ENCODE measurements around the gene FAM32A. TPM values are rescaled to one million over a fixed set of nuclear protein-coding genes. Genes with fewer than 3 reads are reported as not detected.
A peak's percentile ranks its signal among the peaks of the same experiment; 100 is the strongest.

The FAM32A gene
- polyA plus RNA-seq, 1 of the 3 experiments (the other 2 are of a cell fraction): 156 TPM

DNA sequence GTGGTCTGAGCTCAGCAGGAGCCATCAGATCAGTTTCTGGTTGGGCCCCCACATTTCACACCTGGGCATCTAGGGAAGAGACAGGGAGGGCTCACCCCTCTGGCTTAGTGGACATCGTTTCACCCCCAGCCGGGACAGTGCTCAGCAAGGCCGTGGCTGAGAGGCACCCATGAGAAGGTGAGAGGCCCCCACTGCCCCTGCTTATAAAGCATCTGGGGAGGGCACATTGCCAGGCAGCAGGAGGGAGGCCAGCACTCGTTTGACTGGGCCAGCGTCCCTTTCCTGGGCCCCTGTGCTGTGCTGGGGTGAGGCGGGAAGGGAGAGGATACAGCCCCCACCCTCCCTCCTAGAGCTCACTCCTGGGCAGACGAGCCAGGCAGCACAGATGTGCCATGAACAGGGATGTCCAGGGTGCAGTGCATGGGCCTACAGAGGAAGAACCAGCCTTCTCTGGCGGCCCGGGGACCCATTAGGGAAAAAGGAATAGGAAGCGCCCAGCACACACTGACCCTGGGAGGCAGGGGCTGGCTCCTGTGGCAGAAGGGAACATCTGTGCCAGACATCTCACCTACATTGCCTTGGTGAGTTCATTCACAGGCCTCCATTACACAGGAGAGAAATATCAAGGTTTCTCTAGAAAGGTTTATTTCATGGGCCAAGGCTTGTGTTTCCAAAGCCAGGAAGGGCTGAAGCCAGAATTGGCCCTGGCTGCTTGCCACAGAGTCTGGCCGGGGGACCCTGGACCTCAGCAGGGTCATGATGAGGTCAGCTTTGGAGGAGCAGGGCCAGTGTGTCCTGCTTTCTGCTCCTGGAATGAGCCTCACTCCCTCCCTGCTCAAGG is 20.2 kb downstream of the FAM32A start:
- Histone ChIP-seq H3F3A (replicated peaks; ENCODE audit: insufficient read depth) (no peaks in the 10 kb centered on the region), H4K20me1 (ENCODE audit: insufficient read depth) (peaks cover 30% of the 10 kb centered on the region), H3K4me2 (no peak overlapping the region), H3K4me1 (ENCODE audit: control insufficient read depth in 1 of 2, insufficient read depth in 2 of 2, low read depth in 1 of 2, low read length in 1 of 2) (peaks cover 0 to 14% of the 10 kb centered on the region in 2 experiments; a peak in 1 of 4 replicates), H3K36me3 (replicated peaks in 1 of 2; ENCODE audit: control insufficient read depth in 1 of 2, insufficient read depth in 2 of 2, low read length in 1 of 2) (peaks cover 16 to 83% of the 10 kb centered on the region in 2 experiments), H3K27me3 (ENCODE audit: insufficient read depth) (no peaks in the 10 kb centered on the region), H3K9me2 (no peaks in the 10 kb centered on the region), H3K79me2 (ENCODE audit: insufficient read depth) (peaks cover 30% of the 10 kb centered on the region), H2AFZ (ENCODE audit: low read depth) (no peak overlapping the region), H3K27ac (ENCODE audit: low read depth in 2 of 2, low read length in 1 of 2) (peak overlapping the region in 1 of 2 experiments; percentile 60; a peak in 1 of 4 replicates), H3K9ac (no peak overlapping the region), H3K9me3 (no peaks in the 10 kb centered on the region), H3K4me3 (ENCODE audit: low read depth in 2 of 2, low read length in 1 of 2) (no peak overlapping the region)
- ChIA-PET POLR2A (no interaction called here), CTCF (no interaction called here)
- 81% methylated on average over 6 of the region's 11 CpGs for WGBS (ENCODE audit: low lambda C conversion rate)
- TF ChIP-seq FOXM1 (IDR thresholded peaks at IDR 0.05; ENCODE audit: low read depth) (no peak), NRF1 (IDR thresholded peaks at IDR 0.05; ENCODE audit: low read depth, low read length) (no peak)
- peak; percentile 17 for DNase-seq

DNA sequence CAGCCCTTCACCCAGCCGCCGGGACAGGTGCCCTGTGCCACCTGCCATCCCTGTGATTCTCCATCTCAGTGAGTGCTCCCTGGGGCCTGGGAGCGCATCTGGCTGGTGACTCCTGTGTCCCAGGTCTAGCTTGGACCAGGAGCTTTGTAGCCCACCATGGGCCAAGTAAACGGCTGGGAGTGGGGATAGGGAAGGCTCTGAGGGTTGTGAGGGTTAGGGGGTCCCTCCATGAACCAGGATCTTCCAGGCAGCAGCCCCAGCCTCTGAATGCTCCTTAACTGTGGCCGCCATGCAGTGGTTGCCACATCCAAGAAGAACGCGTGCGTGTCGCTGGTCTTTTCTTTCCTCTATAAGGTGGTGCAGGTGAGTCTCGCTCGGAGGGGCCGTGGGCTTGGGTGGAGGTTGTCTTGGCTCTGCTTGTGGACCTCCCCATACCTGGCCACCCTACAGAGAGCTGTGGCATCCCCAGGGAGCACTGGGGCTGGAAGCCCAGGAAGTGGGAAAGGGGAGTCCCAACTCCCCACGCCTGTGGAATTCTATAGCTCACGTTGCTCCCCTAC is 20.9 kb downstream of the FAM32A start:
- Histone ChIP-seq H3K36me3 (replicated peaks in 1 of 2; ENCODE audit: control insufficient read depth in 1 of 2, insufficient read depth in 2 of 2, low read length in 1 of 2) (peaks cover 23 to 77% of the 10 kb centered on the region in 2 experiments), H3K9me2 (no peaks in the 10 kb centered on the region), H3K79me2 (ENCODE audit: insufficient read depth) (peaks cover 30% of the 10 kb centered on the region), H3K4me1 (ENCODE audit: control insufficient read depth in 1 of 2, insufficient read depth in 2 of 2, low read depth in 1 of 2, low read length in 1 of 2) (peaks cover 0 to 14% of the 10 kb centered on the region in 2 experiments; a peak in 1 of 4 replicates), H3K9me3 (no peaks in the 10 kb centered on the region), H3K27me3 (ENCODE audit: insufficient read depth) (no peaks in the 10 kb centered on the region), H4K20me1 (ENCODE audit: insufficient read depth) (peaks cover 23% of the 10 kb centered on the region), H3K27ac (ENCODE audit: low read depth in 2 of 2, low read length in 1 of 2) (peak overlapping the region in 1 of 2 experiments; percentile 60; a peak in 1 of 4 replicates), H3K4me2 (no peak overlapping the region), H3K4me3 (ENCODE audit: low read depth in 2 of 2, low read length in 1 of 2) (no peak overlapping the region), H2AFZ (ENCODE audit: low read depth) (no peak overlapping the region), H3F3A (replicated peaks; ENCODE audit: insufficient read depth) (no peaks in the 10 kb centered on the region), H3K9ac (no peak overlapping the region)
- ChIA-PET POLR2A (no interaction called here), CTCF (no interaction called here)
- TF ChIP-seq YY1 (IDR thresholded peaks at IDR 0.05; ENCODE audit: low read depth) (no peak), EP300 (IDR thresholded peaks at IDR 0.05; ENCODE audit: borderline replicate concordance in 1 of 2, low read depth in 1 of 2, low read length in 1 of 2) (no peak)
- TF ChIP-seq, protein P1, sequence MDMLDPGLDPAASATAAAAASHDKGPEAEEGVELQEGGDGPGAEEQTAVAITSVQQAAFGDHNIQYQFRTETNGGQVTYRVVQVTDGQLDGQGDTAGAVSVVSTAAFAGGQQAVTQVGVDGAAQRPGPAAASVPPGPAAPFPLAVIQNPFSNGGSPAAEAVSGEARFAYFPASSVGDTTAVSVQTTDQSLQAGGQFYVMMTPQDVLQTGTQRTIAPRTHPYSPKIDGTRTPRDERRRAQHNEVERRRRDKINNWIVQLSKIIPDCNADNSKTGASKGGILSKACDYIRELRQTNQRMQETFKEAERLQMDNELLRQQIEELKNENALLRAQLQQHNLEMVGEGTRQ (IDR thresholded peaks at IDR 0.05; ENCODE audit: borderline replicate concordance, low read depth, low read length): no peak
- DNase-seq: no peak
- 96% methylated on average over 7 of the region's 14 CpGs for WGBS (ENCODE audit: low lambda C conversion rate)

DNA sequence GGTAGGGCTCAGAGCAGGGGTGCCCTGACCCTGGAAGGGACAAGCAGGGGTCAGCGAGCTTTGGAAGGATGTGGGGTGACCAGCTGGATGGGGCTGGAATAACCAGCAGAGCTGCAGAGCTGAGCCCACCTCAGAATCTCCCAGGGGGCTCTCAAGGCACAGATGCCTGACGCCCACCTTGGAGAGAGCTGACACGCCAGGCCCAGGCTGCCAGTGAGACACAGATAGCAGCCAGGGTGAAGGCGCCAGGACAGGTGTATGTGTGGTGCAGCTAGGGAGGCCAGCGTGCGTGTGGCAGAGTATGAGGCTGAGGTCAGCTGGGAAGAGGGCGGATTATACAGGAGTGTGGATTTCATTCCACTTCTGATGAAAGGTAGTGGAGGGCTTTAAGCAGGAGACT is 21.4 kb downstream of the FAM32A start:
- H3K27ac ChIP-seq (ENCODE audit: low read depth in 2 of 2, low read length in 1 of 2): no peak overlapping the region; a peak in 1 of 4 replicates
- H3K9ac ChIP-seq: no peak overlapping the region
- H3K9me2 ChIP-seq: no peaks in the 10 kb centered on the region
- peaks cover 21% of the 10 kb centered on the region for H4K20me1 ChIP-seq (ENCODE audit: insufficient read depth)
- DNase-seq: peak; percentile 7
- H3K4me3 ChIP-seq (ENCODE audit: low read depth in 2 of 2, low read length in 1 of 2): no peak overlapping the region
- H3K27me3 ChIP-seq (ENCODE audit: insufficient read depth): no peaks in the 10 kb centered on the region
- no peaks in the 10 kb centered on the region for H3K9me3 ChIP-seq
- H2AFZ ChIP-seq (ENCODE audit: low read depth): no peak overlapping the region
- no peak overlapping the region for H3K4me2 ChIP-seq
- peaks cover 28 to 75% of the 10 kb centered on the region in 2 experiments for H3K36me3 ChIP-seq (replicated peaks in 1 of 2; ENCODE audit: control insufficient read depth in 1 of 2, insufficient read depth in 2 of 2, low read length in 1 of 2)
- peaks cover 31% of the 10 kb centered on the region; the same call in 1 of the 2 replicates for H3K79me2 ChIP-seq (ENCODE audit: insufficient read depth)
- H3F3A ChIP-seq (replicated peaks; ENCODE audit: insufficient read depth): no peaks in the 10 kb centered on the region
- WGBS (ENCODE audit: low lambda C conversion rate): 97% methylated on average over 7 of the region's 7 CpGs
- ChIA-PET CTCF (no interaction called here), POLR2A (no interaction called here)
- no peak for TF ChIP-seq GABPA (IDR thresholded peaks at IDR 0.05; ENCODE audit: low read depth)
- TF ChIP-seq, protein P1 (IDR thresholded peaks at IDR 0.05; ENCODE audit: borderline replicate concordance, low read depth, low read length): no peak
- peaks cover 0 to 14% of the 10 kb centered on the region in 2 experiments; a peak in 1 of 4 replicates for H3K4me1 ChIP-seq (ENCODE audit: control insufficient read depth in 1 of 2, insufficient read depth in 2 of 2, low read depth in 1 of 2, low read length in 1 of 2)

All from SK-N-SH (cell line).